ENCODE data around the gene IL1RAP.

IL1RAP gene

GRCh38 chr3:190486908-190487607, 26.8 kb upstream of the IL1RAP start:
- Histone ChIP-seq H3K4me3 (no peak overlapping the region), H3K27ac (no peak overlapping the region)
- no peak for DNase-seq (ENCODE audit: low spot score)
- TF ChIP-seq, protein P1, sequence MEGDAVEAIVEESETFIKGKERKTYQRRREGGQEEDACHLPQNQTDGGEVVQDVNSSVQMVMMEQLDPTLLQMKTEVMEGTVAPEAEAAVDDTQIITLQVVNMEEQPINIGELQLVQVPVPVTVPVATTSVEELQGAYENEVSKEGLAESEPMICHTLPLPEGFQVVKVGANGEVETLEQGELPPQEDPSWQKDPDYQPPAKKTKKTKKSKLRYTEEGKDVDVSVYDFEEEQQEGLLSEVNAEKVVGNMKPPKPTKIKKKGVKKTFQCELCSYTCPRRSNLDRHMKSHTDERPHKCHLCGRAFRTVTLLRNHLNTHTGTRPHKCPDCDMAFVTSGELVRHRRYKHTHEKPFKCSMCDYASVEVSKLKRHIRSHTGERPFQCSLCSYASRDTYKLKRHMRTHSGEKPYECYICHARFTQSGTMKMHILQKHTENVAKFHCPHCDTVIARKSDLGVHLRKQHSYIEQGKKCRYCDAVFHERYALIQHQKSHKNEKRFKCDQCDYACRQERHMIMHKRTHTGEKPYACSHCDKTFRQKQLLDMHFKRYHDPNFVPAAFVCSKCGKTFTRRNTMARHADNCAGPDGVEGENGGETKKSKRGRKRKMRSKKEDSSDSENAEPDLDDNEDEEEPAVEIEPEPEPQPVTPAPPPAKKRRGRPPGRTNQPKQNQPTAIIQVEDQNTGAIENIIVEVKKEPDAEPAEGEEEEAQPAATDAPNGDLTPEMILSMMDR (IDR thresholded peaks at IDR 0.05) = no peak

- H3K27ac ChIP-seq = no peak overlapping the region
- no peak for DNase-seq (ENCODE audit: low spot score)
- H3K4me3 ChIP-seq = no peak overlapping the region
- TF ChIP-seq, protein P1 (IDR thresholded peaks at IDR 0.05) = no peak
Observed at GRCh38 chr3:190491533-190492054, 22.3 kb upstream of the IL1RAP start.

DNA sequence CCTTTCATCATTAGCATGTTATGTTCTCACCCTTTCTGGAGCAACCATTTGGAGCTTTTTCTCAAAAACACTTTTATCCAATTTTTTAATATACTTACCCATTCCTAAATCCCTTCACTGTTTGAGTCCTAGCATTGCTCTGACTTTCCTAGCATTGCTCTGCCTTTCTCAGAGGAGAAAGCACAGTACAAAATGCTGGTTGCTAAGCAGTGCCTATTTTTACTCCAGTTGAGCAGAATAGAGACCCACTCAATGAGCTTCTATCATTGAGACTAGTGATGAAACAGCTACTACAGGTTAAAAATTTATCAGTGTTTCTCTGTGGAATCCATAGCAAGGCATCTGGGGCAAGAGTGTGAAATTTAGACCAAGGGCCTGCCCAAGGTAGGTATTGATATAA, 21.8 kb upstream of the IL1RAP start:
- no peak overlapping the region for H3K4me3 ChIP-seq
- no peak overlapping the region for H3K27ac ChIP-seq
- TF ChIP-seq, protein P1 (IDR thresholded peaks at IDR 0.05) = no peak
- no peak for DNase-seq (ENCODE audit: low spot score)

DNA sequence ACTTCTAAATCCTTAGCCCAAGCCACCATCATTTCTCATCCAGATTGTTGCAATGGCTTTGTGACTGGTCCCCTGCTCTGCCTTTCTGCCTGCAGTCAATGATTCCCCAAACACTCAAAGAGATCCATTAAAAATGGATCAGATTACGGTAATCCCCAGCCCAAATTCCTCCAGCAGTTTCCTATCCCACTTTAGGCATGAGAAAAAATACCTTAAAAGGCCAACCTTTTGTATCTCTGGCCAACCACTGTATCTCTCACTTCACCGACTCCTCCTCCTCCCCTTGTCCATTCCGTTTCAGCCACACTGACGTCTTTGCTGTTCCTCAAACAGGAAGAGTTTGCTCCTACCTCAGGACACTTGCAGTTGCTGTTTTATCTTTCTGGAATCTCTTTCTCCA, 20.9 kb upstream of the IL1RAP start:
- DNase-seq (ENCODE audit: low spot score) = no peak
- Histone ChIP-seq H3K4me3 (no peak overlapping the region), H3K27ac (no peak overlapping the region)
- TF ChIP-seq, protein P1 (IDR thresholded peaks at IDR 0.05) = no peak

DNA sequence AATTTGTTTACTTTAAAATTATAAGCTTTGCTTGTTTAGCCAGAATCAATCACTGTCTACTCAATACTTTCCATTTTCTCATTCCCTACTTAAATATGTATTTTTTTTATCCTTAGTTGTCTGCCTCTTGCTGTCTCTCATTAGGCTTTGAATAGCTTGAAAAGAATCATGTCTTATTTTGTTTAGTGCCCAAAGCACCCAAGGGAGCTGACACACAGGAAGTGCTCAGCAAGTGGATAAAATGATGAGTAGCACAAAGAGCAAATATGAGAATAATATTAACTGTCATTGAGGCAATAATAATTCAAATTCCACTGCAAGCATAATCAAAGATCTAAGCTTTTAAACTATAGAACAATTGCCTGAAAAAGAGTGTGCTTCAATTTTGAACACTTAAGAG, 19.0 kb upstream of the IL1RAP start:
- Histone ChIP-seq H3K4me3 (no peak overlapping the region), H3K27ac (no peak overlapping the region)
- no peak for DNase-seq (ENCODE audit: low spot score)
- TF ChIP-seq, protein P1 (IDR thresholded peaks at IDR 0.05) = no peak

GRCh38 chr3:190495354-190495753, 18.5 kb upstream of the IL1RAP start:
- TF ChIP-seq, protein P1 (IDR thresholded peaks at IDR 0.05) = no peak
- no peak overlapping the region for H3K27ac ChIP-seq

GRCh38 chr3:190495796-190496195, 18.1 kb upstream of the IL1RAP start:
- Histone ChIP-seq H3K27ac (no peak overlapping the region), H3K4me3 (no peak overlapping the region)
- TF ChIP-seq, protein P1 (IDR thresholded peaks at IDR 0.05) = no peak
- DNase-seq (ENCODE audit: low spot score) = no peak

More at GRCh38 chr3:190495354-190495753, 18.5 kb upstream of the IL1RAP start:
- no peak for DNase-seq (ENCODE audit: low spot score)
- H3K4me3 ChIP-seq = no peak overlapping the region
